ENCODE results near the gene GBA2. TPM values are rescaled to one million over a fixed set of nuclear protein-coding genes. Genes with fewer than 3 reads are reported as not detected.

The GBA2 gene
- total RNA-seq, 2 donors from 2014 or later: 54.2 to 111 TPM

DNA sequence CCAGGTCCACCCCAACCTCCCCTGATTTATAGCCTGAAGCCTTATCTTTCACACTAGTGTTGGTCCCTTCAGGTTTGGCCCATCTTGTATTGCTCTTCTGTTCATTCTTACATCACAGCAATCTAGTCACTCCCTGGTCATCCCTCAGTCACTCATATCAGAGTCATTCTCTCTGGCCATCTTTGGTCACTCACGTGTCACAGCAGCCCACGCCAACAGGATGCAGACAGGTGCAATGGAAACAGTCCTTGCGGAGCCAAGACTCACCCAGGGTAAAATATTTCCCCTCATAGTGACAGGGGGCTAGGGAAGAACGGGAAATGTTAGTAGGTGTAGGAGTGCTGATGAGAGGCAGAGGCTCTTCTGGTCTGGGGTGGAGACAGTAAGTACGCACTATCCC, 4.4 kb upstream of the GBA2 start:
- WGBS, 2 donors: 87 to 97% methylated on average over 5 of the region's 5 CpGs
- peaks cover 0 to 17% of the 10 kb centered on the region in 2 donors for H3K36me3 ChIP-seq (replicated peaks in 1 of 2; ENCODE audit: insufficient read depth in 1 of 2, low read depth in 2 of 2)

DNA sequence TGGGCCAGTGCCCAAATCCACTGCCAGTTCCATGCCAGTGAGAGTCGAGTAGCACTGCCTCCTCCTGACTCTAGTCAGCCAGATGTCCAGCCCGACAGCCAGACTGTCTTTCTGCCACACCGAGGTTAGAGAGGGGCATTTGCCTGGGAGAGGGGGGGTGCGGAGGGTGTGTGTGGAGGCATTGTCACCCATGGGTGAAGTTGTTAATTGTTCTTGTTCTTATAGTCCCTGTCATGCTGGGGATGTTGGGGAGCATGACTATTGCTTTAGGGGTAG, 1.2 kb upstream of the GBA2 start:
- DNase-seq: no peak
- no peak for ATAC-seq
- intact Hi-C loops (cut with DNase I): no loop called here
- Histone ChIP-seq H3K4me1 (peaks cover 39% of the 10 kb centered on the region), H3K4me3 (peak overlapping the region in 1 of 2 donors; percentile 90), H3K27ac (peak overlapping the region in 3 of 4 donors; percentile 79 to 87 (median 85)), H3K9me3 (no peaks in the 10 kb centered on the region), H3K27me3 (no peaks in the 10 kb centered on the region), H3K36me3 (replicated peaks in 1 of 2; ENCODE audit: insufficient read depth in 1 of 2, low read depth in 2 of 2) (peaks cover 0 to 17% of the 10 kb centered on the region in 2 donors)
- WGBS, 2 donors: 36 to 51% methylated on average over 3 to 4 of the region's 4 CpGs
- TF ChIP-seq, protein P1, sequence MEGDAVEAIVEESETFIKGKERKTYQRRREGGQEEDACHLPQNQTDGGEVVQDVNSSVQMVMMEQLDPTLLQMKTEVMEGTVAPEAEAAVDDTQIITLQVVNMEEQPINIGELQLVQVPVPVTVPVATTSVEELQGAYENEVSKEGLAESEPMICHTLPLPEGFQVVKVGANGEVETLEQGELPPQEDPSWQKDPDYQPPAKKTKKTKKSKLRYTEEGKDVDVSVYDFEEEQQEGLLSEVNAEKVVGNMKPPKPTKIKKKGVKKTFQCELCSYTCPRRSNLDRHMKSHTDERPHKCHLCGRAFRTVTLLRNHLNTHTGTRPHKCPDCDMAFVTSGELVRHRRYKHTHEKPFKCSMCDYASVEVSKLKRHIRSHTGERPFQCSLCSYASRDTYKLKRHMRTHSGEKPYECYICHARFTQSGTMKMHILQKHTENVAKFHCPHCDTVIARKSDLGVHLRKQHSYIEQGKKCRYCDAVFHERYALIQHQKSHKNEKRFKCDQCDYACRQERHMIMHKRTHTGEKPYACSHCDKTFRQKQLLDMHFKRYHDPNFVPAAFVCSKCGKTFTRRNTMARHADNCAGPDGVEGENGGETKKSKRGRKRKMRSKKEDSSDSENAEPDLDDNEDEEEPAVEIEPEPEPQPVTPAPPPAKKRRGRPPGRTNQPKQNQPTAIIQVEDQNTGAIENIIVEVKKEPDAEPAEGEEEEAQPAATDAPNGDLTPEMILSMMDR (IDR thresholded peaks at IDR 0.05): no peak
- TF ChIP-seq POLR2A (IDR thresholded peaks at IDR 0.05): no peak

More for the DNA sequence above, 4.4 kb upstream of the GBA2 start:
- Histone ChIP-seq H3K27me3 (no peaks in the 10 kb centered on the region), H3K4me3 (no peak overlapping the region), H3K9me3 (no peaks in the 10 kb centered on the region), H3K27ac (no peak overlapping the region), H3K4me1 (peaks cover 32% of the 10 kb centered on the region)
- DNase-seq (no peak), ATAC-seq (no peak)
- TF ChIP-seq POLR2A (IDR thresholded peaks at IDR 0.05): no peak
- TF ChIP-seq, protein P1 (IDR thresholded peaks at IDR 0.05): no peak
- intact Hi-C loops (cut with DNase I): no loop called here

- Histone ChIP-seq H3K36me3 (replicated peaks in 1 of 2; ENCODE audit: insufficient read depth in 1 of 2, low read depth in 2 of 2) (peaks cover 0 to 17% of the 10 kb centered on the region in 2 donors), H3K27me3 (no peaks in the 10 kb centered on the region), H3K4me1 (peaks cover 39% of the 10 kb centered on the region), H3K4me3 (peak overlapping the region; percentile 82 to 90), H3K27ac (peak overlapping the region; percentile 79 to 90 (median 86)), H3K9me3 (no peaks in the 10 kb centered on the region)
- DNase-seq (peak; percentile 46 to 58 (median 50)), ATAC-seq (peak; percentile 52)
- no peak for TF ChIP-seq POLR2A (IDR thresholded peaks at IDR 0.05)
- TF ChIP-seq, protein P1 (IDR thresholded peaks at IDR 0.05): no peak
- intact Hi-C loops (cut with DNase I): no loop called here
- WGBS, 2 donors: 1 to 3% methylated on average over 19 of the region's 19 CpGs
These were observed 657 bp upstream of the GBA2 start for GRCh38 chr9:35749515-35750255.

GRCh38 chr9:35748242-35748857, 678 bp downstream of the GBA2 start:
- Histone ChIP-seq H3K4me1 (peaks cover 39% of the 10 kb centered on the region), H3K9me3 (no peaks in the 10 kb centered on the region), H3K27ac (peak overlapping the region; percentile 79 to 90 (median 86)), H3K36me3 (replicated peaks in 1 of 2; ENCODE audit: insufficient read depth in 1 of 2, low read depth in 2 of 2) (peaks cover 0 to 10% of the 10 kb centered on the region in 2 donors), H3K27me3 (no peaks in the 10 kb centered on the region), H3K4me3 (peak overlapping the region; percentile 88 to 90)
- TF ChIP-seq POLR2A (IDR thresholded peaks at IDR 0.05): no peak
- TF ChIP-seq, protein P1 (IDR thresholded peaks at IDR 0.05): no peak
- DNase-seq: peak in 1 of 4 donors; percentile 6
- WGBS, 2 donors: 0 to 1% methylated on average over 6 to 24 of the region's 24 CpGs
- ATAC-seq: no peak
- intact Hi-C loops (cut with DNase I): no loop called here
